DMS53 (cell line): ENCODE measurements around the gene ZNF141.

Experiments
- DNase-seq: peaks from one replicate; lab custom pipeline; 2025; lab: John Stamatoyannopoulos, UW

The ZNF141 gene

GRCh38 chr4:337143-337931 lies at the start of gene ZNF141:
ZNF141 (plus strand) TSS chr4:337814; CDS start chr4:337984, 170 bp downstream.
- peak; percentile 100 for DNase-seq

GRCh38 chr4:288891-289290 lies 48.7 kb upstream of the ZNF141 start:
- peak; percentile 42 for DNase-seq

DNA sequence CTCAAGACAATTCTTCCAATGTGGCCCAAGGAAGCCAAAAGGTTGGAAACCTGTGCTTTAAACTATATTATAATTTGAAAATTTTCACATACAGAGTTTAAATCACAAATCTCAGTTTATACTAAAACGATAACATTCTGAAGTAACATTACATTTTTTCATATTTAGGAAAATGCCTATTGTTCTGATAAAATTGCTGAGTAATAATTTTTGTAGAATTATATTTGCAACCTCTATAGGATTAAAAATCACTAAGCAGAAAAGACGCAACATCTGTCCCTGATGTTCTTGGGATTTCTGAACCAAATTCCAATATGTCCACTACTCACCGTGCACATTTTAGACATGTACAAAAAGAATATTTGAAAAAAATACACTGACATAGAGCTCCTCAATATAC lies 42.9 kb upstream of the ZNF141 start:
- no peak for DNase-seq

GRCh38 chr4:302381-302780 lies 35.2 kb upstream of the ZNF141 start:
- DNase-seq, result no peak

- DNase-seq, result peak; percentile 42
These were observed 33.1 kb upstream of the ZNF141 start for GRCh38 chr4:304516-304915.

- peak; percentile 98 for DNase-seq
These were observed 32.5 kb upstream of the ZNF141 start, which contains the start of gene ZNF732 for GRCh38 chr4:304969-305680. ZNF732 (minus strand) TSS chr4:305474; CDS start chr4:305310, 164 bp downstream.

- DNase-seq, result no peak
These were observed 31.1 kb upstream of the ZNF141 start for GRCh38 chr4:306551-306961.

GRCh38 chr4:309807-310206 lies 27.8 kb upstream of the ZNF141 start:
- DNase-seq, result no peak

- no peak for DNase-seq
These were observed 23.2 kb upstream of the ZNF141 start for GRCh38 chr4:314296-314903.

GRCh38 chr4:328729-329128 lies 8.9 kb upstream of the ZNF141 start:
- peak; percentile 31 for DNase-seq

- DNase-seq, result peak; percentile 71
These were observed 2.1 kb upstream of the ZNF141 start for GRCh38 chr4:335515-335914.

DNA sequence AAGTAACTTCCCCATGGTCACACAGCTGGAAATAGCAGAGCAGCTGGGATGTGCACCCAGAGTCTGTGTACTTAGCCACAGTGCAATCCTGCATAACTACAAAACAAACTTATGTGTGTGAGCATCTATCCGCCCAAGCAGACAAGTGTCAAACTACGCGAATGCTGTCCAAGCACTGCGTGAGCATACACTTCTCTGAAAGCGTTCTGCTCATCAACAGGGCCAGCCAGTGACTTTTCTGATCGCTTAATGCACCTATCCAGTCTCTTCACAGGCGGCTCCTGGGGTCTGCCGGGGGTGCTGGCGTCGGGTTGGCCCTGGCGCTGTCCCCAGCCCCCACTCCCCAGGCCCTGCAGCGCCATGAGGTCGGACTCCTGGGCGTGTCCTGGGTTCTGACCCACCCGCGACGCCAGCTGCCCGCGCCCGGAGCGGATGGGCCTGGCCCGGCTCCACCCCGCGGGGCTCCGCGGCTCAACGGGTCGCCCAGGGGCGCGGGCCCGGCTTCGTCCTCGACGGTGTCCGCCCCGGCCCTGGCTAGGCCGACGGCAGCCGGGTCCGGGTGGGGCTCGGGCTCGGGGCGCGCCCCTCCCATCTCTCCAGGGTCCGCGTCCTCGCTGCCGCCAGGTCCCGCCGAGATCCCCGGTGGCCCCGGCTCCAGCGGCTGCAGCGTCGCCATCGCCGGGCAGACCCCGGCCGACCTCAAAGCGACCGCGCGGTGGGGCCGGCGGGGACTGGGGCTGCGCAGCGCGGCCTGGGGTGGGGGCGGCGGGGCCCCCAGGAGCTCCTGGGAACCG lies 1.3 kb upstream of the ZNF141 start:
- peak; percentile 82 for DNase-seq

DNA sequence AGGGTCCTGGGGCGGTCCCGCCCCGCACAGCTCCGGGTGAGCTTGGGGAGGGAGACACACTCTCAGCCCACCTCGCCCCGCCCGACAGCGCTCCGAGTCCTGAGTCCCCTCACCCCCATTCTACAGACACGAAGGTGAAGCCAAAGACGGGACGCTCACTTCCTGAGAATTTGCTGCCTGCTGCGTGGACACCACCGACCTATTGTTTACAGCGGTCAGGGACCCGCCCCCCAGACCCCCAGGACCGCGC lies 796 bp upstream of the ZNF141 start:
- DNase-seq, result no peak

GRCh38 chr4:337932-338758 lies 531 bp downstream of the ZNF141 start:
- peak; percentile 86 for DNase-seq

- peak; percentile 50 for DNase-seq
These were observed 1.1 kb downstream of the ZNF141 start for GRCh38 chr4:338759-339097.

DNA sequence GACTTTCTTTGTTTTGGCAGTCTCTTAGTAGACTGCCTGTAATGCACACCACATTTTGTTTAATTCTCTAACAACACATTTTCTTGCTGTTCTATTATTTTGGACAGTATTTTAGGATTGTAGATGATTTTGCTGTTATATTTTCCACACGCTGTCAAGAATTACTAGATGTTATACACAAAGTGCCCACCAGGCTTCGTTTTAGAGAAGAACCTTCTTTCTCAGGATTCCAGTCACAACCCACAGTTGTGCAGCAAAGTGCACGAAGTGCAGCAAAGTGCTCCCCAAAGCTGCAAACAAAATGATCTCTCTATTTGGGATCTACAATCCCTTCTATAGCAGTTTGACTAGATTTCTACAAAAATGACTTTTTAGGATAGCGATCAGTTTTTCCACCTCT lies 2.4 kb downstream of the ZNF141 start:
- DNase-seq, result peak; percentile 54

GRCh38 chr4:373062-373839 lies 35.6 kb downstream of the ZNF141 start:
- no peak for DNase-seq

- DNase-seq, result no peak
These were observed 36.9 kb downstream of the ZNF141 start for GRCh38 chr4:374298-375160.

- no peak for DNase-seq
These were observed 46.8 kb downstream of the ZNF141 start for GRCh38 chr4:384311-385010.
